HL-60 (cell line): Measurements from ENCODE around the gene NONO.
A peak's percentile ranks its signal among the peaks of the same experiment; 100 is the strongest.
"Not testable (repeated sequence)": the region's sequence is repeated elsewhere in the genome, so short reads cannot be mapped to it uniquely, and the experiment has no call there.

Source experiments
- DNase-seq, 2 experiments: peaks; one replicate each; pipeline ENCODE4 v3.0.0-alpha.2; 2010 to 2020; ENCODE audit warnings: low read depth in 1 of 2, low spot score in 1 of 2
- H3K27ac ChIP-seq: fragments of 250-450 bp; sonication (Bioruptor Pico); replicated peaks from 2 replicates; pipeline ENCODE4 v1.5.1; 2020; ENCODE audit warnings: mild to moderate bottlenecking, moderate library complexity
- H3K27me3 ChIP-seq: fragments of 250-450 bp; sonication (Bioruptor Pico); 2 replicates; pipeline ENCODE4 v1.5.1; 2021; ENCODE audit warnings: mild to moderate bottlenecking, moderate library complexity; ENCODE audit not compliant: insufficient read depth, poor library complexity, severe bottlenecking
- H3K4me3 ChIP-seq: replicated peaks from 2 replicates; pipeline ENCODE4 v1.5.1; 2011; ENCODE audit warnings: mild to moderate bottlenecking, control low read depth, low read length; ENCODE audit not compliant: insufficient read depth
- CTCF ChIP-seq: IDR thresholded peaks from one replicate; pipeline ENCODE4 v1.5.1; 2011; ENCODE audit warnings: low read length, control low read depth, inconsistent platforms; ENCODE audit not compliant: insufficient read depth
- GABPA ChIP-seq: IDR thresholded peaks from 2 replicates; pipeline ENCODE4 v1.6.1; 2012; ENCODE audit warnings: low read depth
- POLR2AphosphoS5 ChIP-seq: IDR thresholded peaks from 2 replicates; pipeline ENCODE4 v1.6.1; 2012; ENCODE audit warnings: low read depth
- REST ChIP-seq: IDR thresholded peaks from 2 replicates; pipeline ENCODE4 v1.6.1; 2012; ENCODE audit warnings: low read depth; ENCODE audit not compliant: insufficient replicate concordance
- SPI1 ChIP-seq: IDR thresholded peaks from 2 replicates; pipeline ENCODE4 v1.6.1; 2012; ENCODE audit warnings: low read depth, mild to moderate bottlenecking, borderline replicate concordance

Gene NONO

GRCh38 chrX:71320126-71320525 lies 36.7 kb downstream of the NONO start:
- peak in 1 of 2 experiments; percentile 5 for DNase-seq
- TF ChIP-seq REST (no peak), POLR2AphosphoS5 (no peak), CTCF (no peak), SPI1 (peak; percentile 43; the same call in 1 of the 2 replicates), GABPA (no peak)
- H3K4me3 ChIP-seq: no peak overlapping the region
- no peaks in the 10 kb centered on the region for H3K27me3 ChIP-seq
- H3K27ac ChIP-seq: no peak overlapping the region

GRCh38 chrX:71321731-71322130 lies 38.3 kb downstream of the NONO start:
- H3K4me3 ChIP-seq: no peak overlapping the region
- H3K27ac ChIP-seq: no peak overlapping the region
- TF ChIP-seq GABPA (no peak), SPI1 (no peak), CTCF (no peak), REST (no peak), POLR2AphosphoS5 (no peak)
- no peaks in the 10 kb centered on the region for H3K27me3 ChIP-seq
- DNase-seq: no peak

- not testable (repeated sequence) for DNase-seq, H3K27me3 ChIP-seq, H3K4me3 ChIP-seq, H3K27ac ChIP-seq
These were observed 41.0 kb downstream of the NONO start for GRCh38 chrX:71324452-71324851.

- Histone ChIP-seq H3K27me3 (no peaks in the 10 kb centered on the region), H3K27ac (no peak overlapping the region), H3K4me3 (no peak overlapping the region)
- TF ChIP-seq REST (no peak), CTCF (no peak), POLR2AphosphoS5 (no peak), GABPA (no peak), SPI1 (no peak)
- no peak for DNase-seq
These were observed 43.0 kb downstream of the NONO start for GRCh38 chrX:71326394-71326793.

GRCh38 chrX:71349151-71349665 lies 65.8 kb downstream of the NONO start:
- not testable (repeated sequence) for H3K27ac ChIP-seq, H3K4me3 ChIP-seq, H3K27me3 ChIP-seq, DNase-seq

- not testable (repeated sequence) for H3K27ac ChIP-seq, H3K4me3 ChIP-seq, H3K27me3 ChIP-seq, DNase-seq
These were observed 66.4 kb downstream of the NONO start for GRCh38 chrX:71349867-71350266.
